Bladder microvascular endothelial cell (primary cell): Measurements from ENCODE around the gene GUCY1B1. TPM values are rescaled to one million over a fixed set of nuclear protein-coding genes. Genes with fewer than 3 reads are reported as not detected.

ENCODE experiments used
- total RNA-seq: library from RNA; depleted of rRNA; stranded (reverse); fragments of >200 nt; gene quantifications from 2 replicates; pipeline ENCODE4 v1.2.3, GENCODE V29; 2014

The GUCY1B1 gene
- 0.81 and 6.9 TPM in 2 replicates for total RNA-seq

DNA sequence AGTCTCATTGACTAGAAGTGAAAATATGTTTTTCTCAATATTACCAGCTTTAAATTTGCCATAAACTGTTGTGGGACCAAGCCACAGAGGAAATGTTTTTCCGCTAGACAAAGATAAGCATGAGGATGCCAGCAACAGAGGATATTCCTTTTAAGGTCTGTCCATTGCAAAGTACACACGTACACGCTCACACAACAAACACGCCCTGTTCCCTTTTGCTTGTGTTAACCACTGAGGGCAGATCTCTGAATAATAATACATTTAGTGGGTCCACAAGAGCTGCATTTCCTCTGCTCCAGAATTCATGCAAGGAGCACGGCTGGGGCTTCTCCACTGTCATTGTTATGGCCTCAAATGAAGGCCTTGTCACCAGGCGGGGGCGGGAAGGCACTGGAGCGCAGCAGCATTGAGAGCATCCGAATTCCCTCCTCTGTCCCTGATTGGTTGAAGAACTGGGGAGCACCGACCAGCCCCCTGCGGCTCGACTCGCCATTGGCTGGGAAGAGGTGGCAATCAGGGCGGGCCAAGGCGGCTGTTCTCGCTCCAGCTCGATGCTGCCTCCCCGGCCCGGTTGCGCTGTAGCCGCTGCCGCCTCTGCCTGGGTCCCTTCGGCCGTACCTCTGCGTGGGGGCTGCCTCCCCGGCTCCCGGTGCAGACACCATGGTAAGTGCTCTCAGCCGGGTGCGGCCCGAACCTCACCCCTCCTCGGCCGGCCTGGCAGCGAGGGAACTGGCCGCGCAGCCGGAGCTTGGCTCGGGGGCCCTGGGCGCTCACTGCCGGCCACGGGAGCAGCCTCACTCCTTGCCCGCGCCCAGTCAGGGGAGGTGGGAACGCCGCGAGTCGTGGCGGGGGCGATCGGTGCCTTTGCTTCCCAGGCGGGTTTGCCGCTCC is at the start of gene GUCY1B1:
Gene GUCY1B1 (plus strand): TSS at position 541 of the 891 bp plus-strand sequence. CDS start 120 bp downstream, at position 661.

Other genes starting within 250 kb of the GUCY1B1 start
- gene GUCY1A1, start 92.2 kb upstream of the GUCY1B1 start, total RNA-seq = 0.65 and 33.7 TPM in 2 replicates
- not detected in 2 replicates for gene ASIC5, start 107.3 kb downstream of the GUCY1B1 start, total RNA-seq
- gene TDO2, start 144.7 kb downstream of the GUCY1B1 start, total RNA-seq = not detected in 2 replicates
- gene CTSO, start 194.8 kb downstream of the GUCY1B1 start, total RNA-seq = 5.5 and 5.7 TPM in 2 replicates